Glutamatergic neuron (in vitro differentiated cells): ENCODE measurements around the gene GRIA2. TPM values are rescaled to one million over a fixed set of nuclear protein-coding genes. Genes with fewer than 3 reads are reported as not detected.

Experiments
- DNase-seq: peaks from one replicate; pipeline ENCODE4 v3.0.0; 2022
- H3K27ac Mint-ChIP-seq: one replicate; pipeline ENCODE4 v1.8.0; 2020; ENCODE audit warnings: mild to moderate bottlenecking, mixed read lengths, inconsistent platforms; ENCODE audit not compliant: unreplicated experiment
- H3K27me3 Mint-ChIP-seq: one replicate; pipeline ENCODE4 v1.8.0; 2020; ENCODE audit warnings: mild to moderate bottlenecking, moderate library complexity, mixed read lengths, inconsistent platforms; ENCODE audit not compliant: unreplicated experiment
- H3K36me3 Mint-ChIP-seq: one replicate; pipeline ENCODE4 v1.8.0; 2020; ENCODE audit warnings: mild to moderate bottlenecking, mixed read lengths, inconsistent platforms; ENCODE audit not compliant: unreplicated experiment
- H3K4me1 Mint-ChIP-seq: one replicate; pipeline ENCODE4 v1.8.0; 2020; ENCODE audit warnings: mild to moderate bottlenecking, low read depth, mixed read lengths, inconsistent platforms; ENCODE audit not compliant: unreplicated experiment
- H3K4me3 Mint-ChIP-seq: one replicate; pipeline ENCODE4 v1.8.0; 2020; ENCODE audit warnings: mild to moderate bottlenecking, mixed read lengths, inconsistent platforms; ENCODE audit not compliant: unreplicated experiment
- H3K9me3 Mint-ChIP-seq: one replicate; pipeline ENCODE4 v1.8.0; 2020; ENCODE audit warnings: mild to moderate bottlenecking, moderate library complexity, mixed read lengths, inconsistent platforms; ENCODE audit not compliant: unreplicated experiment
- CTCF ChIP-seq: fragments of 200-600 bp; sonication (generic); IDR thresholded peaks from one replicate; pipeline ENCODE4 v1.5.0; 2021; ENCODE audit not compliant: partially characterized antibody, unreplicated experiment
- total RNA-seq: library from RNA; stranded (reverse); fragmentation: NEBNext Ultra II Directional; extraction: Animal tissue kit (Norgen Biotek cat#: 25700); gene quantifications from one replicate; pipeline ENCODE4 v1.2.1, GENCODE V29; 2021; ENCODE audit not compliant: unreplicated experiment

The GRIA2 gene
- total RNA-seq, 1 donor from 2014 or later = 21.3 TPM

GRCh38 chr4:157221426-157221894 is 932 bp downstream of the GRIA2 start:
- no peak for TF ChIP-seq CTCF
- Mint-ChIP-seq H3K27ac (peak overlapping the region; percentile 88), H3K36me3 (no peaks in the 10 kb centered on the region), H3K4me1 (peaks cover 4% of the 10 kb centered on the region), H3K9me3 (peaks cover 7% of the 10 kb centered on the region), H3K27me3 (peaks cover 14% of the 10 kb centered on the region), H3K4me3 (peak overlapping the region; percentile 96)
- DNase-seq = peak; percentile 15

- Mint-ChIP-seq H3K36me3 (no peaks in the 10 kb centered on the region), H3K27ac (peak overlapping the region; percentile 93), H3K4me3 (peak overlapping the region; percentile 96), H3K27me3 (peaks cover 14% of the 10 kb centered on the region), H3K9me3 (peaks cover 7% of the 10 kb centered on the region), H3K4me1 (peaks cover 4% of the 10 kb centered on the region)
- TF ChIP-seq CTCF = no peak
- peak; percentile 79 for DNase-seq
Measured at GRCh38 chr4:157221895-157222770, 1.6 kb downstream of the GRIA2 start.

DNA sequence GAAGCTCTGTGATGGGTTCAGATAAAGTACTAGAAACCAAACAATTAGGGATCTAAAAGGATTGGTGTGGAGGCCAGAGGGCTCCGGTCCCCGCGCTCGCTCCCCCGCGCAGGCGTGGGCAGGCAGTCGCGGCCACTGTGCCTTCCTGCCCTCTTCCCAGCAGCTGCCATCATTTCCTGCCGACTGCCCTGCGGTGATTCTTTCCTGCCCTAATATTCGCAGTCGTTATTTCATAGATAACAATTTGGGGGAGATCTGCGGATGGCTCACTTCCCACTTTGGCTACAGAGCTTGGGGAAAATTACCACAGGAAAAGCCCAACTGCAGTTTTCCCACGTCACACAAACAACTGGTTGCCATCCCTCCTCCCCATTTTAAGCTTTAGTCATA is 2.2 kb downstream of the GRIA2 start:
- peaks cover 4% of the 10 kb centered on the region for H3K4me1 Mint-ChIP-seq
- H3K27ac Mint-ChIP-seq = peak overlapping the region; percentile 93
- DNase-seq = no peak
- H3K27me3 Mint-ChIP-seq = peaks cover 14% of the 10 kb centered on the region
- no peak for TF ChIP-seq CTCF
- H3K9me3 Mint-ChIP-seq = peaks cover 7% of the 10 kb centered on the region
- peak overlapping the region; percentile 96 for H3K4me3 Mint-ChIP-seq
- no peaks in the 10 kb centered on the region for H3K36me3 Mint-ChIP-seq

- no peak for TF ChIP-seq CTCF
- Mint-ChIP-seq H3K9me3 (peaks cover 7% of the 10 kb centered on the region), H3K27me3 (peaks cover 14% of the 10 kb centered on the region), H3K27ac (peak overlapping the region; percentile 93), H3K36me3 (no peaks in the 10 kb centered on the region), H3K4me3 (peak overlapping the region; percentile 96), H3K4me1 (peaks cover 4% of the 10 kb centered on the region)
- DNase-seq = no peak
Measured at GRCh38 chr4:157223456-157223855, 2.9 kb downstream of the GRIA2 start.

DNA sequence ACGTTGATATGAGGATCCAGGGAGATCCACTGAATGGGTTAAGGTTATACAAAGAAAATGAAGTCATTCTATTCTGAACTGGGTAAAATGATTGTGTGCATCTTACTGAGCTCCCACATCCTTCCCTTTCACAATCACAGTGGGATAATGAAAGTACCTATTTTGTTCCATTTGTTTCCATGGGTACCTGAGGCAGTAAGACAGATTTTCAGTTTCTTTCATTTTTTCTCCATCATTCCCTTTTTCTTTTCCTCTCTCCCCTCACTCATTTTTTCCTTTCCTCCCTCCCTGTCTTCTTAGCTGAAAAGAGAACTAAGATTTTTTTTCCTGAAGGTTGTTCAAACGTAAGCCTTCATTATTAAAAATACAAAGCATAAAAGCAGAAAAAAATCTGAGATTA is 4.6 kb downstream of the GRIA2 start:
- Mint-ChIP-seq H3K4me1 (peaks cover 4% of the 10 kb centered on the region), H3K4me3 (no peak overlapping the region), H3K27ac (no peak overlapping the region), H3K27me3 (peaks cover 14% of the 10 kb centered on the region), H3K9me3 (peaks cover 7% of the 10 kb centered on the region), H3K36me3 (no peaks in the 10 kb centered on the region)
- TF ChIP-seq CTCF = no peak
- DNase-seq = no peak
